Mesenchymal stem cell (in vitro differentiated cells and primary cell): ENCODE results near the gene LIX1L.
A peak's percentile ranks its signal among the peaks of the same experiment; 100 is the strongest.

Source experiments
- DNase-seq: peaks from one replicate; pipeline ENCODE4 v3.0.0-alpha.2; 2013
- H2AFZ ChIP-seq: one replicate; pipeline ENCODE4 v1.6.1; 2013; ENCODE audit warnings: low read depth, mild to moderate bottlenecking, control low read depth, inconsistent platforms, low read length, moderate library complexity
- H2AK5ac ChIP-seq: 2 replicates; pipeline ENCODE4 v1.6.1; 2013; ENCODE audit warnings: low read length, moderate library complexity, mild to moderate bottlenecking, inconsistent platforms; ENCODE audit not compliant: severe bottlenecking
- H2BK120ac ChIP-seq: one replicate; pipeline ENCODE4 v1.6.1; 2013; ENCODE audit warnings: low read depth, mild to moderate bottlenecking, inconsistent platforms, low read length, moderate library complexity
- H2BK12ac ChIP-seq, 2 experiments: one replicate each; pipeline ENCODE4 v1.6.1; 2013; ENCODE audit warnings: inconsistent platforms in 2 of 2, low read length in 2 of 2, mild to moderate bottlenecking in 2 of 2, moderate library complexity in 2 of 2, control low read depth in 1 of 2
- H2BK15ac ChIP-seq: one replicate; pipeline ENCODE4 v1.6.1; 2013; ENCODE audit warnings: mild to moderate bottlenecking, low read depth, inconsistent platforms; ENCODE audit not compliant: poor library complexity, severe bottlenecking
- H2BK5ac ChIP-seq: 2 replicates; pipeline ENCODE4 v1.6.1; 2013; ENCODE audit warnings: low read depth, mild to moderate bottlenecking, low read length, control low read depth, inconsistent platforms; ENCODE audit not compliant: poor library complexity, severe bottlenecking
- H3K14ac ChIP-seq, 2 experiments: one replicate each; pipeline ENCODE4 v1.6.1; 2013; ENCODE audit warnings: inconsistent platforms in 2 of 2, low read length in 2 of 2, control low read depth in 1 of 2, mild to moderate bottlenecking in 1 of 2, moderate library complexity in 1 of 2
- H3K18ac ChIP-seq, 2 experiments: one replicate each; pipeline ENCODE4 v1.6.1; 2013; ENCODE audit warnings: inconsistent platforms in 2 of 2, low read length in 2 of 2, control low read depth in 1 of 2, low read depth in 1 of 2, mild to moderate bottlenecking in 1 of 2
- H3K23ac ChIP-seq, 2 experiments: one replicate each; pipeline ENCODE4 v1.6.1; 2013; ENCODE audit warnings: inconsistent platforms in 2 of 2, low read length in 2 of 2, mild to moderate bottlenecking in 2 of 2, moderate library complexity in 2 of 2, control low read depth in 1 of 2
- H3K27ac ChIP-seq: 2 replicates; pipeline ENCODE4 v1.5.1; 2013; ENCODE audit warnings: mild to moderate bottlenecking, moderate library complexity, low read length, control low read depth, inconsistent platforms; ENCODE audit not compliant: poor library complexity, severe bottlenecking
- H3K27me3 ChIP-seq, 2 experiments: 2 replicates each; pipeline versions ENCODE4 v1.6.1 to v1.7.0; 2013; ENCODE audit warnings: low read length in 2 of 2, mild to moderate bottlenecking in 2 of 2, moderate library complexity in 2 of 2, control low read depth in 1 of 2, inconsistent platforms in 1 of 2; ENCODE audit not compliant: control insufficient read depth in 1 of 2, insufficient read depth in 1 of 2
- H3K36me3 ChIP-seq, 2 experiments: 2 replicates each; pipeline versions ENCODE4 v1.6.1 to v1.7.0; 2013; ENCODE audit warnings: low read length in 2 of 2, control low read depth in 1 of 2, inconsistent platforms in 1 of 2, low read depth in 1 of 2, mild to moderate bottlenecking in 1 of 2; ENCODE audit not compliant: insufficient read depth in 2 of 2, control insufficient read depth in 1 of 2
- H3K4ac ChIP-seq, 2 experiments: one replicate each; pipeline ENCODE4 v1.6.1; 2013; ENCODE audit warnings: inconsistent platforms in 2 of 2, low read length in 2 of 2, mild to moderate bottlenecking in 2 of 2, moderate library complexity in 2 of 2, control low read depth in 1 of 2, low read depth in 1 of 2
- H3K4me1 ChIP-seq: 2 replicates; pipeline ENCODE4 v1.6.1; 2013; ENCODE audit warnings: low read depth, low read length, control low read depth; ENCODE audit not compliant: control insufficient read depth, insufficient read depth
- H3K4me2 ChIP-seq: 2 replicates; pipeline ENCODE4 v1.6.1; 2013; ENCODE audit warnings: low read length, mild to moderate bottlenecking, inconsistent platforms; ENCODE audit not compliant: poor library complexity, severe bottlenecking
- H3K4me3 ChIP-seq, 2 experiments: 2 replicates each; pipeline versions ENCODE4 v1.5.1 to v1.7.0; 2013; ENCODE audit warnings: low read length in 2 of 2, mild to moderate bottlenecking in 2 of 2, control low read depth in 1 of 2, low read depth in 1 of 2; ENCODE audit not compliant: insufficient read depth in 1 of 2
- H3K79me1 ChIP-seq: replicated peaks from 2 replicates; pipeline ENCODE4 v1.6.1; 2013; ENCODE audit warnings: mild to moderate bottlenecking, control low read depth, low read length, inconsistent platforms; ENCODE audit not compliant: poor library complexity, severe bottlenecking
- H3K9ac ChIP-seq: 2 replicates; pipeline ENCODE4 v1.7.0; 2013; ENCODE audit warnings: mild to moderate bottlenecking, low read length, moderate library complexity
- H3K9me3 ChIP-seq: 2 replicates; pipeline ENCODE4 v1.7.0; 2013; ENCODE audit warnings: mild to moderate bottlenecking, low read length; ENCODE audit not compliant: control insufficient read depth
- H4K8ac ChIP-seq: one replicate; pipeline ENCODE4 v1.6.1; 2013; ENCODE audit warnings: inconsistent platforms, mild to moderate bottlenecking, low read length, moderate library complexity
- H4K91ac ChIP-seq: one replicate; pipeline ENCODE4 v1.6.1; 2013; ENCODE audit warnings: mild to moderate bottlenecking, low read length, inconsistent platforms
- WGBS: methylation state at CpG from one replicate; pipeline ENCODE4 v1.1.7; 2013; ENCODE audit warnings: mixed read lengths; 5-methylcytosine and 5-hydroxymethylcytosine counted together

LIX1L gene

GRCh38 chr1:145992958-145993617, 35.3 kb upstream of the LIX1L start:
- H4K8ac ChIP-seq = no peak overlapping the region
- H2BK120ac ChIP-seq = no peak overlapping the region
- H4K91ac ChIP-seq = no peak overlapping the region
- peak overlapping the region in 1 of 2 experiments; percentile 98 for H3K4me3 ChIP-seq
- H3K9me3 ChIP-seq = no peaks in the 10 kb centered on the region
- peak overlapping the region; percentile 24 for H3K4me2 ChIP-seq
- H3K18ac ChIP-seq = no peak overlapping the region
- H3K4ac ChIP-seq = no peak overlapping the region
- H3K9ac ChIP-seq = peak overlapping the region; percentile 93
- H2BK12ac ChIP-seq = no peak overlapping the region
- H3K36me3 ChIP-seq = peaks cover 12 to 38% of the 10 kb centered on the region in 2 experiments
- 98% methylated on average over 2 of the region's 5 CpGs for WGBS
- H3K79me1 ChIP-seq = no peaks in the 10 kb centered on the region
- H2BK5ac ChIP-seq = no peak overlapping the region
- no peak for DNase-seq
- H2AK5ac ChIP-seq = no peak overlapping the region
- H2BK15ac ChIP-seq = no peak overlapping the region
- H3K14ac ChIP-seq = no peak overlapping the region
- H3K27me3 ChIP-seq = no peaks in the 10 kb centered on the region
- H3K23ac ChIP-seq = no peak overlapping the region
- H2AFZ ChIP-seq = no peak overlapping the region
- peaks cover 12% of the 10 kb centered on the region for H3K4me1 ChIP-seq
- no peak overlapping the region for H3K27ac ChIP-seq

- H2BK15ac ChIP-seq = no peak overlapping the region
- peak overlapping the region in 1 of 2 experiments; percentile 98 for H3K4me3 ChIP-seq
- no peak overlapping the region for H3K14ac ChIP-seq
- H4K8ac ChIP-seq = no peak overlapping the region
- peak overlapping the region; percentile 93 for H3K9ac ChIP-seq
- no peak overlapping the region for H2AFZ ChIP-seq
- peak overlapping the region; percentile 9 for H3K27ac ChIP-seq
- H3K79me1 ChIP-seq = no peaks in the 10 kb centered on the region
- H3K18ac ChIP-seq = no peak overlapping the region
- no peak overlapping the region for H2BK5ac ChIP-seq
- H3K4ac ChIP-seq = no peak overlapping the region
- H3K36me3 ChIP-seq = peaks cover 12 to 38% of the 10 kb centered on the region in 2 experiments
- peak overlapping the region; percentile 57 for H3K4me2 ChIP-seq
- H3K23ac ChIP-seq = no peak overlapping the region
- H3K27me3 ChIP-seq = no peaks in the 10 kb centered on the region
- no CpG with 5 or more reads among the region's 1 CpG for WGBS
- H2BK12ac ChIP-seq = no peak overlapping the region
- no peaks in the 10 kb centered on the region for H3K9me3 ChIP-seq
- no peak overlapping the region for H4K91ac ChIP-seq
- H2AK5ac ChIP-seq = no peak overlapping the region
- H3K4me1 ChIP-seq = peaks cover 12% of the 10 kb centered on the region
- no peak for DNase-seq
- H2BK120ac ChIP-seq = no peak overlapping the region
These were observed 34.7 kb upstream of the LIX1L start for GRCh38 chr1:145992502-145992936.

- Histone ChIP-seq H3K36me3 (peaks cover 12 to 38% of the 10 kb centered on the region in 2 experiments), H3K9me3 (no peaks in the 10 kb centered on the region), H3K4me2 (no peak overlapping the region), H2AK5ac (no peak overlapping the region), H2BK120ac (no peak overlapping the region), H3K4me3 (peak overlapping the region in 1 of 2 experiments; percentile 98), H3K27ac (no peak overlapping the region), H3K9ac (peak overlapping the region; percentile 93), H3K27me3 (no peaks in the 10 kb centered on the region), H2BK12ac (no peak overlapping the region), H3K14ac (no peak overlapping the region), H2BK5ac (no peak overlapping the region), H2BK15ac (no peak overlapping the region), H3K4me1 (peaks cover 8% of the 10 kb centered on the region), H4K8ac (no peak overlapping the region), H2AFZ (no peak overlapping the region), H3K23ac (no peak overlapping the region), H3K79me1 (no peaks in the 10 kb centered on the region), H3K18ac (no peak overlapping the region), H4K91ac (no peak overlapping the region), H3K4ac (no peak overlapping the region)
- no peak for DNase-seq
- 90% methylated on average over 6 of the region's 10 CpGs for WGBS
These were observed 34.1 kb upstream of the LIX1L start for GRCh38 chr1:145991735-145992412.

- Histone ChIP-seq H2BK5ac (no peak overlapping the region), H3K4me1 (peaks cover 8% of the 10 kb centered on the region), H3K9ac (no peak overlapping the region), H3K4me2 (no peak overlapping the region), H4K8ac (no peak overlapping the region), H3K79me1 (no peaks in the 10 kb centered on the region), H3K9me3 (no peaks in the 10 kb centered on the region), H3K27ac (no peak overlapping the region), H2AFZ (no peak overlapping the region), H4K91ac (no peak overlapping the region), H3K4me3 (no peak overlapping the region), H3K36me3 (peaks cover 12 to 38% of the 10 kb centered on the region in 2 experiments), H3K27me3 (no peaks in the 10 kb centered on the region), H2AK5ac (no peak overlapping the region), H2BK12ac (no peak overlapping the region), H3K14ac (no peak overlapping the region), H3K23ac (no peak overlapping the region), H2BK15ac (no peak overlapping the region), H2BK120ac (no peak overlapping the region), H3K4ac (no peak overlapping the region), H3K18ac (no peak overlapping the region)
- DNase-seq = no peak
- 98% methylated on average over 6 of the region's 7 CpGs for WGBS
These were observed 32.5 kb upstream of the LIX1L start for GRCh38 chr1:145990249-145990855.
